Measurements from ENCODE around the gene RNU5D-1. TPM values are rescaled to one million over a fixed set of nuclear protein-coding genes. Genes with fewer than 3 reads are reported as not detected.
"Not testable (repeated sequence)": the region's sequence is repeated elsewhere in the genome, so short reads cannot be mapped to it uniquely, and the experiment has no call there.

Gene RNU5D-1
- total RNA-seq, 1 experiment from 2014 or later = not detected

DNA sequence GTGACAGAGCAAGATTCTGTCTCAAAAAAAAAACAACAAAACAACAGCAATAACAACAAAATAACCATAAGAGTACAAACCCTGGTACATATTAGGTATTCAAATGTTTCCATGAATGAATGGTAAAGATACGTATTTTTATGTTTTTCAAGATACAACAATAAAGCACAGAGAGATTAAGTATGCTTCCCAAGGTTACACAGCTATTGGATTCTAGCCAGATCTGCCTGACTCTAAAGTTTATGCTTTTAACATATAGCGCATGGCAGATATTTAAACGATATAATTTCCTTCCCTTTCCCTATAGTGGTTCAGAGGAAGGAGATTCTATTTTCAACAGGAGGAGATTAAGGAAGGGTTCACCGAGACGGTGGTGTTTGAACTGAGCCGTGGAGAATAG lies 25.5 kb downstream of the RNU5D-1 start:
- Mint-ChIP-seq H3K4me3 (ENCODE audit: unreplicated experiment) (no peak overlapping the region), H3K36me3 (ENCODE audit: insufficient read depth, unreplicated experiment) (no peaks in the 10 kb centered on the region), H3K27me3 (ENCODE audit: insufficient read depth, unreplicated experiment) (peaks cover 4% of the 10 kb centered on the region), H3K27ac (ENCODE audit: low read depth, unreplicated experiment) (no peak overlapping the region), H3K9me3 (ENCODE audit: unreplicated experiment) (no peaks in the 10 kb centered on the region), H3K4me1 (ENCODE audit: insufficient read depth, unreplicated experiment) (peaks cover 24% of the 10 kb centered on the region)
- POLR2A ChIA-PET = interaction anchor here (3.9 kb wide), 1 partner anchor 16 kb away, joined by 14 read pairs; no protein-coding TSS in a partner anchor
- CTCF ChIA-PET = interaction anchor here (0.6 to 2.5 kb wide), 3 partner anchors 9 to 73 kb away, joined by 4 to 10 read pairs (median 5); no protein-coding TSS in a partner anchor
- TF ChIP-seq, protein P1, sequence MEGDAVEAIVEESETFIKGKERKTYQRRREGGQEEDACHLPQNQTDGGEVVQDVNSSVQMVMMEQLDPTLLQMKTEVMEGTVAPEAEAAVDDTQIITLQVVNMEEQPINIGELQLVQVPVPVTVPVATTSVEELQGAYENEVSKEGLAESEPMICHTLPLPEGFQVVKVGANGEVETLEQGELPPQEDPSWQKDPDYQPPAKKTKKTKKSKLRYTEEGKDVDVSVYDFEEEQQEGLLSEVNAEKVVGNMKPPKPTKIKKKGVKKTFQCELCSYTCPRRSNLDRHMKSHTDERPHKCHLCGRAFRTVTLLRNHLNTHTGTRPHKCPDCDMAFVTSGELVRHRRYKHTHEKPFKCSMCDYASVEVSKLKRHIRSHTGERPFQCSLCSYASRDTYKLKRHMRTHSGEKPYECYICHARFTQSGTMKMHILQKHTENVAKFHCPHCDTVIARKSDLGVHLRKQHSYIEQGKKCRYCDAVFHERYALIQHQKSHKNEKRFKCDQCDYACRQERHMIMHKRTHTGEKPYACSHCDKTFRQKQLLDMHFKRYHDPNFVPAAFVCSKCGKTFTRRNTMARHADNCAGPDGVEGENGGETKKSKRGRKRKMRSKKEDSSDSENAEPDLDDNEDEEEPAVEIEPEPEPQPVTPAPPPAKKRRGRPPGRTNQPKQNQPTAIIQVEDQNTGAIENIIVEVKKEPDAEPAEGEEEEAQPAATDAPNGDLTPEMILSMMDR (IDR thresholded peaks at IDR 0.05; ENCODE audit: unreplicated experiment) = no peak
- no TSS peak for BruUV-seq (replicated peaks)
- intact Hi-C loops (cut with micrococcal nuclease) = loop anchor here (5.0 kb wide), 1 partner anchor 48 kb away; no protein-coding TSS in a partner anchor
- no peak for DNase-seq (ENCODE audit: unreplicated experiment)

DNA sequence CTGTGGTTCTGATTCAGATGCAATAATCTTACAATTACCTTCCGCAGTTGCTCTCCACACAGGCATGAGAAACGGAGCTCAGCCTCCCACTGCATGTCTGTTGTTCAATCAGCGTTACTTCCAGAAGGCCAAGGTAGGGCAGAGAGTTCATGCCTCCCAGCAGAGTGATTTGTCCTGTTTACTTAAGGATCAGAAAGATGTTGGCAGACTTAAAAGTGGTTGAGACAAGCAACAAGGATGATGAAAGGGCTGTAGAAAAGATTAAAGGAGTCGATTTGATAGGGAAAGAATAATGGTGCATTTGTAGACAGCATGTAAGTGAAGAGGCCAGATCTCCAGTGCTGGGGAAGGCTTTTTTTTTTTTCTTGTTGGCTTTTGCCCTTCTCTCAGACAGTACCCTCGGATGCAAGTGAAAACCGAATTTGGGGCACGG lies 29.8 kb downstream of the RNU5D-1 start:
- POLR2A ChIA-PET = interaction anchor here (0.7 to 1.2 kb wide), 2 partner anchors 26 to 66 kb away, joined by 3 read pairs; partner anchors contain the start of genes ARMH1 and TMEM53
- TF ChIP-seq, protein P1 (IDR thresholded peaks at IDR 0.05; ENCODE audit: unreplicated experiment) = no peak
- peaks cover 6% of the 10 kb centered on the region for H3K4me1 Mint-ChIP-seq (ENCODE audit: insufficient read depth, unreplicated experiment)
- BruUV-seq (replicated peaks) = no TSS peak
- no peaks in the 10 kb centered on the region for H3K36me3 Mint-ChIP-seq (ENCODE audit: insufficient read depth, unreplicated experiment)
- intact Hi-C loops (cut with micrococcal nuclease) = no loop called here
- CTCF ChIA-PET = interaction anchor here (0.7 kb wide), 1 partner anchor 935 kb away, joined by 6 read pairs; no protein-coding TSS in a partner anchor
- no peak overlapping the region for H3K27ac Mint-ChIP-seq (ENCODE audit: low read depth, unreplicated experiment)
- H3K9me3 Mint-ChIP-seq (ENCODE audit: unreplicated experiment) = no peaks in the 10 kb centered on the region
- H3K27me3 Mint-ChIP-seq (ENCODE audit: insufficient read depth, unreplicated experiment) = no peaks in the 10 kb centered on the region
- DNase-seq (ENCODE audit: unreplicated experiment) = no peak
- H3K4me3 Mint-ChIP-seq (ENCODE audit: unreplicated experiment) = no peak overlapping the region

DNA sequence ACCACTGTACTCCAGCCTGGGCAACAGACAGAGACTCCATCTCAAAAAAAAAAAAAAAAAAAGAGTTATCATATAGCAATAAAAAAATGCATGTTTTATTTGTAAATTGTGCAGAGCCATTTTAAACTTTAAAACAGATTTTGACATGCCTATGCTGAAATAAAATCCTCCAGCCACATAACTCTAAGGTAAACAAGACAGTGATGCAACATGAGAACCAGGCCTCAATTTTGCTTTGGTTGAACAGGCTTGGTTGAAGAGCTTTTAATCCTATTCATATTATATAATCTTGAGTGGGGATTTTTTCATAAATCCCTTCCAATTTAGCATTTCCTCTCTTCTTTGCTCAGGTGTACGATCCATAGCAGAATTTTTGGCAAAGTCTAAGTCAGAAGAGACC lies 30.4 kb downstream of the RNU5D-1 start:
- intact Hi-C loops (cut with micrococcal nuclease) = no loop called here
- Mint-ChIP-seq H3K27me3 (ENCODE audit: insufficient read depth, unreplicated experiment) (no peaks in the 10 kb centered on the region), H3K9me3 (ENCODE audit: unreplicated experiment) (no peaks in the 10 kb centered on the region), H3K4me1 (ENCODE audit: insufficient read depth, unreplicated experiment) (peaks cover 6% of the 10 kb centered on the region), H3K27ac (ENCODE audit: low read depth, unreplicated experiment) (no peak overlapping the region), H3K36me3 (ENCODE audit: insufficient read depth, unreplicated experiment) (no peaks in the 10 kb centered on the region), H3K4me3 (ENCODE audit: unreplicated experiment) (no peak overlapping the region)
- TF ChIP-seq, protein P1 (IDR thresholded peaks at IDR 0.05; ENCODE audit: unreplicated experiment) = no peak
- BruUV-seq (replicated peaks) = no TSS peak
- DNase-seq (ENCODE audit: unreplicated experiment) = no peak
- ChIA-PET CTCF (interaction anchor here (0.7 kb wide), 1 partner anchor 543 kb away, joined by 4 read pairs; no protein-coding TSS in a partner anchor), POLR2A (interaction anchor here (0.7 to 1.2 kb wide), 2 partner anchors 26 to 65 kb away, joined by 3 read pairs; partner anchors contain the start of genes ARMH1 and TMEM53)

GRCh38 chr1:44699375-44699774 lies 31.6 kb downstream of the RNU5D-1 start:
- CTCF ChIA-PET = interaction anchor here (0.6 kb wide), 1 partner anchor 781 kb away, joined by 5 read pairs; no protein-coding TSS in a partner anchor
- H3K4me3 Mint-ChIP-seq (ENCODE audit: unreplicated experiment); intact Hi-C loops (cut with micrococcal nuclease); H3K36me3 Mint-ChIP-seq (ENCODE audit: insufficient read depth, unreplicated experiment); POLR2A ChIA-PET; H3K4me1 Mint-ChIP-seq (ENCODE audit: insufficient read depth, unreplicated experiment); H3K9me3 Mint-ChIP-seq (ENCODE audit: unreplicated experiment); DNase-seq (ENCODE audit: unreplicated experiment); BruUV-seq (replicated peaks); H3K27ac Mint-ChIP-seq (ENCODE audit: low read depth, unreplicated experiment); H3K27me3 Mint-ChIP-seq (ENCODE audit: insufficient read depth, unreplicated experiment): not testable (repeated sequence)
